ENCODE results near the gene BIN1. TPM values are rescaled to one million over a fixed set of nuclear protein-coding genes. Genes with fewer than 3 reads are reported as not detected.

Gene BIN1
- total RNA-seq, 1 donor from 2014 or later, result 71.6 TPM

DNA sequence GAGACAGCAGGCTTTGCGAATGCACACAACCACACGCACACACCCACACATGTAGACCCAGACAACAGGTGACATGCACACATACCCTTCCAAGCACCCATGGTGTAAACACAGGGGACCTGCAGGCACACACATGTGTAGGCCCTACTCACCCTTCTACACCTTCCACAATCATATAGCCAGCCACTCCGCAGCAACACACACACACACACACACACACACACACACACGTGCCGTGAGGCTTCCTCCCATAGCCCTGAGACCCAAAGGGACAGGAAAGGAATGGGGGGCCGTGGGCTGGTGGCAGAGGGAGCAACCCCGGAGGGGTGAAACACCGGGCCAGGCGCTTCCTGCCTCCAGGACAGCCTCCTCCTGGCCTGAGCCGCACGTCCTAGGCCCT lies 37.4 kb downstream of the BIN1 start:
- Histone ChIP-seq H3K4me1 (peaks cover 5 to 14% of the 10 kb centered on the region in 2 donors), H3K9me3 (no peaks in the 10 kb centered on the region), H3K4me3 (no peak overlapping the region), H3K27me3 (no peaks in the 10 kb centered on the region), H3K36me3 (peaks cover 0 to 5% of the 10 kb centered on the region in 2 donors), H3K27ac (no peak overlapping the region)
- TF ChIP-seq, protein P1, sequence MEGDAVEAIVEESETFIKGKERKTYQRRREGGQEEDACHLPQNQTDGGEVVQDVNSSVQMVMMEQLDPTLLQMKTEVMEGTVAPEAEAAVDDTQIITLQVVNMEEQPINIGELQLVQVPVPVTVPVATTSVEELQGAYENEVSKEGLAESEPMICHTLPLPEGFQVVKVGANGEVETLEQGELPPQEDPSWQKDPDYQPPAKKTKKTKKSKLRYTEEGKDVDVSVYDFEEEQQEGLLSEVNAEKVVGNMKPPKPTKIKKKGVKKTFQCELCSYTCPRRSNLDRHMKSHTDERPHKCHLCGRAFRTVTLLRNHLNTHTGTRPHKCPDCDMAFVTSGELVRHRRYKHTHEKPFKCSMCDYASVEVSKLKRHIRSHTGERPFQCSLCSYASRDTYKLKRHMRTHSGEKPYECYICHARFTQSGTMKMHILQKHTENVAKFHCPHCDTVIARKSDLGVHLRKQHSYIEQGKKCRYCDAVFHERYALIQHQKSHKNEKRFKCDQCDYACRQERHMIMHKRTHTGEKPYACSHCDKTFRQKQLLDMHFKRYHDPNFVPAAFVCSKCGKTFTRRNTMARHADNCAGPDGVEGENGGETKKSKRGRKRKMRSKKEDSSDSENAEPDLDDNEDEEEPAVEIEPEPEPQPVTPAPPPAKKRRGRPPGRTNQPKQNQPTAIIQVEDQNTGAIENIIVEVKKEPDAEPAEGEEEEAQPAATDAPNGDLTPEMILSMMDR (IDR thresholded peaks at IDR 0.05), result no peak
- intact Hi-C loops (cut with DNase I), result loop anchor here (10.0 kb wide), 3 partner anchors 225 to 955 kb away; partner anchors contain the start of genes ERCC3, GYPC and SAP130
- DNase-seq (ENCODE audit: low spot score in 2 of 2), result no peak

DNA sequence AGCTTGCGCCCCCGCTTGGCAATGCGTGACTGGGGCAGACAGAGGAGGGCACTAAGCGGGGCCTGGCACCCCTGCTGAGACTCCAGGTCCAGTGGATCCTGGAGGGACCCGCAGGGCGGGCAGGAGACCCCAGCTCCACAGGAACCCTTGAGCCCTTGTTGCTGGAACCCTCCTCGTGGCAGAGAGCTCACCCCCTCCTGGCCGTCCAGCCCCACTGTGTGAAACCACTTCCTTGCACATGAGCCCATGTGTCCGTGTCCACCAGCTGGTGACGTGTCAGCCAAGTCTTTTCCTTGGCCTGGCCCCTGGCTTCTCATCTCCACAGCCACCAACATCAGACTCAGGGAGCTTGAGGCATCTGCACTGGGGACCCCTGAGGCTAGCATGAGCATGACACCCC lies 38.0 kb downstream of the BIN1 start:
- Histone ChIP-seq H3K4me1 (peaks cover 9 to 16% of the 10 kb centered on the region in 2 donors), H3K9me3 (no peaks in the 10 kb centered on the region), H3K4me3 (no peak overlapping the region), H3K27ac (no peak overlapping the region), H3K36me3 (peaks cover 0 to 5% of the 10 kb centered on the region in 2 donors), H3K27me3 (no peaks in the 10 kb centered on the region)
- intact Hi-C loops (cut with DNase I), result loop anchor here (10.0 kb wide), 3 partner anchors 226 to 956 kb away; partner anchors contain the start of genes ERCC3, GYPC and SAP130
- TF ChIP-seq, protein P1 (IDR thresholded peaks at IDR 0.05), result no peak
- DNase-seq (ENCODE audit: low spot score in 2 of 2), result no peak

DNA sequence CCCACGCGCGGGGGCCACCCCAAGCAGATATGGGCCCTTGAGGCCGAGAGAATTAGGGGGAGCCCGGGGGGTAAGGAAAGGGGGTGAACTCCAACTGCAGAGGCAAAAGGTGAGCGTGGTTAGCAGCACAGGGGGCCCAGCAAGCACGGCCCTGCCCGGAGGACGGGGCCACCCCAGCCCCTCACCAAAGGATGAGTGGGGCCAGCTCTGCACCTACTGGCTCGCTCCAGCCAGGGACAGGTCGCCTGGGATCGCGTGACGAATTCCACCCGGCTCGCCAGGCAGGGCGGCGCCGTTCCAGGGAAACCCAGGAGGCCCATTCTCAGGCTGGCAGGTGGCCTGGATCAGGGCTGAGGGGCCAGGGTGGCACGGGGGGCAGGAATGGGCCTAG lies 38.6 kb downstream of the BIN1 start:
- Histone ChIP-seq H3K4me3 (no peak overlapping the region), H3K27ac (no peak overlapping the region), H3K36me3 (peaks cover 0 to 5% of the 10 kb centered on the region in 2 donors), H3K4me1 (peaks cover 9 to 16% of the 10 kb centered on the region in 2 donors), H3K27me3 (no peaks in the 10 kb centered on the region), H3K9me3 (no peaks in the 10 kb centered on the region)
- intact Hi-C loops (cut with DNase I), result loop anchor here (10.0 kb wide), 3 partner anchors 226 to 956 kb away; partner anchors contain the start of genes ERCC3, GYPC and SAP130
- DNase-seq (ENCODE audit: low spot score in 2 of 2), result no peak
- TF ChIP-seq, protein P1 (IDR thresholded peaks at IDR 0.05), result no peak

DNA sequence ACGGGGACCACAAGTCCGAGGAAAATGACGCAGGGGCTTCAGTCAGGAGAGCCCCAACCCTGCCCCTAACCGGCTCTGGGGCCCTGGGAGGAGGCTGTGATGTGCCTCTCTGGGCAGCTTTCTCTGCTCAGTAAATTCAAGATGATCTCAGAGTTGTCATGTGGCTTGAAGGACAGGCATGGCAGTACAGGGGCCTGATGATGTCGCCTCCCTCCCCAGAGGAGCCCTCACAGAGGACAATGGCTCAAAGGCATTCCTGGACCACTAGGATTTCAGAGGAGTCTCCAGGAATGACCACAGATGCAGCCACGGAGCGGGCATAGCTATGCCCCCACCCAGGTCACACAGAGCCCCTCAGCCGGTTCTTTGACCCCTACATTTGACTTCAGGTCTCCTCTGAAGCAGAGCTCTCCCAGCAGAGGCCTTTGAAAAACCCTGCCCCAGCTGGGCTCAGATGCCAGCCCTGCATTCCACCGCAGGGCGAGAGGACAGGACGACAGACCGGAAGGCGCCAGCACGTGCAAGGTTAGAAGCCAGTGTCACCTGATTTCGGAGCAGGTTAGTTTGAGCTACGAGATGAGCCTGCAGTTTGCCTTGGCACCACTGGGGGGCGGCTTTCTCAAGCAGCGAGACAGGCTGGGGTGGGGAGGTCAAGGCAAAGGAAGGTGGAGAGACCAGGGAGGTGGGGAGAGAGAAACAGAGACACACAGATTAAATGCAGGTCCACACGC lies 39.2 kb downstream of the BIN1 start:
- H3K36me3 ChIP-seq, result peaks cover 0 to 5% of the 10 kb centered on the region in 2 donors
- H3K4me1 ChIP-seq, result peaks cover 9 to 16% of the 10 kb centered on the region in 2 donors
- H3K9me3 ChIP-seq, result no peaks in the 10 kb centered on the region
- intact Hi-C loops (cut with DNase I), result loop anchor here (10.0 kb wide), 3 partner anchors 227 to 957 kb away; partner anchors contain the start of genes ERCC3, GYPC and SAP130
- peak in 1 of 2 donors; percentile 79 for DNase-seq (ENCODE audit: low spot score in 2 of 2)
- no peaks in the 10 kb centered on the region for H3K27me3 ChIP-seq
- no peak overlapping the region for H3K4me3 ChIP-seq
- TF ChIP-seq, protein P1 (IDR thresholded peaks at IDR 0.05), result peak; percentile 39 to 63 (median 62)
- peak overlapping the region; percentile 47 to 55 for H3K27ac ChIP-seq

DNA sequence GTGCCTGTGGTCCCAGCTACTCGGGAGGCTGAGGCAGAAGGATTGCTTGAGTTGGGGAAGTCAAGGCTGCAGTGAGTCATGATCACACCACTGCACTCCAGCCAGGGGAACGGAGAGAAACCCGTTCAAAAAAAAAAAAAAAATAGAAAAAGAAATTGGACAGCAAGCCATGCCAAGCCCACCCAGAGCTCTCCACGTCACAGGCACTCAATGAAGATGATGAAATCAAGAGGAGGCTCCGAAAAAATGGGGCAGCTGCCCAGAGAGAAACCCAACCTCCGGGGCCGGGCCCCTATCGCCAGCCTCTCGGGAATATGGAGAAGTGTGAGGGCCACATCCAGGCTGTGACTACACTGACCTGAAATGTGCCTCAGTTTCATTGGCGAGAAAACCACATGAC lies 40.0 kb downstream of the BIN1 start:
- Histone ChIP-seq H3K4me1 (peaks cover 9 to 16% of the 10 kb centered on the region in 2 donors), H3K9me3 (no peaks in the 10 kb centered on the region), H3K36me3 (peaks cover 0 to 5% of the 10 kb centered on the region in 2 donors), H3K27me3 (no peaks in the 10 kb centered on the region), H3K4me3 (no peak overlapping the region), H3K27ac (peak overlapping the region; percentile 55 to 58)
- intact Hi-C loops (cut with DNase I), result loop anchor here (10.0 kb wide), 3 partner anchors 228 to 958 kb away; partner anchors contain the start of genes ERCC3, GYPC and SAP130
- TF ChIP-seq, protein P1 (IDR thresholded peaks at IDR 0.05), result no peak
- DNase-seq (ENCODE audit: low spot score in 2 of 2), result peak in 1 of 2 donors; percentile 83

Data from ascending aorta (tissue), 2 donors.